Effector memory CD4-positive, alpha-beta T cell (primary cell): ENCODE results near the gene CABP1.

ENCODE experiments used
- DNase-seq, 3 donors: peaks; one replicate each; pipeline ENCODE4 v3.0.0-alpha.2; 2020
- H3K27ac ChIP-seq: 2 replicates; pipeline ENCODE4 v1.7.0; 2013; ENCODE audit warnings: mild to moderate bottlenecking, low read length, moderate library complexity; ENCODE audit not compliant: insufficient read depth, poor library complexity, severe bottlenecking
- H3K27me3 ChIP-seq: replicated peaks from 2 replicates; pipeline ENCODE4 v1.7.0; 2013; ENCODE audit warnings: mild to moderate bottlenecking, low read length; ENCODE audit not compliant: insufficient read depth, control insufficient read depth, poor library complexity, severe bottlenecking
- H3K36me3 ChIP-seq: 2 replicates; pipeline ENCODE4 v1.7.0; 2013; ENCODE audit warnings: mild to moderate bottlenecking, low read length, moderate library complexity; ENCODE audit not compliant: control insufficient read depth, insufficient read depth
- H3K4me1 ChIP-seq: 2 replicates; pipeline ENCODE4 v1.7.0; 2013; ENCODE audit warnings: low read length, mild to moderate bottlenecking; ENCODE audit not compliant: control insufficient read depth, insufficient read depth, poor library complexity, severe bottlenecking
- H3K4me3 ChIP-seq: 2 replicates; pipeline ENCODE4 v1.7.0; 2013; ENCODE audit warnings: low read length, low read depth, mild to moderate bottlenecking; ENCODE audit not compliant: insufficient read depth, poor library complexity, severe bottlenecking
- H3K9me3 ChIP-seq: 2 replicates; pipeline ENCODE4 v1.7.0; 2013; ENCODE audit warnings: mild to moderate bottlenecking, low read length, moderate library complexity; ENCODE audit not compliant: control insufficient read depth

CABP1 gene

GRCh38 chr12:120652656-120653435 lies 12.4 kb downstream of the CABP1 start:
- H3K27me3 ChIP-seq = peaks cover 12% of the 10 kb centered on the region
- H3K36me3 ChIP-seq = no peaks in the 10 kb centered on the region

GRCh38 chr12:120653611-120654010 lies 13.2 kb downstream of the CABP1 start:
- Histone ChIP-seq H3K27ac (no peak overlapping the region), H3K4me1 (peaks cover 11% of the 10 kb centered on the region), H3K4me3 (no peak overlapping the region), H3K36me3 (no peaks in the 10 kb centered on the region), H3K9me3 (no peaks in the 10 kb centered on the region), H3K27me3 (peaks cover 12% of the 10 kb centered on the region)
- DNase-seq = no peak

More at GRCh38 chr12:120652656-120653435, 12.4 kb downstream of the CABP1 start:
- no peak for DNase-seq
- no peaks in the 10 kb centered on the region for H3K9me3 ChIP-seq
- no peak overlapping the region for H3K27ac ChIP-seq
- no peak overlapping the region for H3K4me3 ChIP-seq
- H3K4me1 ChIP-seq = peaks cover 11% of the 10 kb centered on the region

- Histone ChIP-seq H3K27ac (no peak overlapping the region), H3K27me3 (peaks cover 3% of the 10 kb centered on the region), H3K9me3 (no peaks in the 10 kb centered on the region), H3K4me1 (peaks cover 2% of the 10 kb centered on the region), H3K36me3 (no peaks in the 10 kb centered on the region), H3K4me3 (no peak overlapping the region)
- DNase-seq = no peak
Measured at GRCh38 chr12:120654656-120655055, 14.2 kb downstream of the CABP1 start.

- DNase-seq = no peak
- Histone ChIP-seq H3K27me3 (no peaks in the 10 kb centered on the region), H3K4me1 (no peaks in the 10 kb centered on the region)
Measured at GRCh38 chr12:120656008-120656407, 15.6 kb downstream of the CABP1 start.

GRCh38 chr12:120658286-120659150 lies 18.1 kb downstream of the CABP1 start:
- H3K4me1 ChIP-seq = no peaks in the 10 kb centered on the region
- no peaks in the 10 kb centered on the region for H3K27me3 ChIP-seq
- no peak overlapping the region for H3K27ac ChIP-seq

More at GRCh38 chr12:120656008-120656407, 15.6 kb downstream of the CABP1 start:
- Histone ChIP-seq H3K36me3 (no peaks in the 10 kb centered on the region), H3K9me3 (no peaks in the 10 kb centered on the region), H3K27ac (no peak overlapping the region), H3K4me3 (no peak overlapping the region)

GRCh38 chr12:120659151-120659525 lies 18.7 kb downstream of the CABP1 start:
- no peak for DNase-seq
- Histone ChIP-seq H3K4me3 (no peak overlapping the region), H3K4me1 (no peaks in the 10 kb centered on the region), H3K27me3 (no peaks in the 10 kb centered on the region), H3K36me3 (no peaks in the 10 kb centered on the region), H3K9me3 (no peaks in the 10 kb centered on the region), H3K27ac (no peak overlapping the region)

More at GRCh38 chr12:120658286-120659150, 18.1 kb downstream of the CABP1 start:
- H3K36me3 ChIP-seq = no peaks in the 10 kb centered on the region
- no peak overlapping the region for H3K4me3 ChIP-seq
- no peaks in the 10 kb centered on the region for H3K9me3 ChIP-seq
- DNase-seq = no peak

GRCh38 chr12:120661432-120661831 lies 21.0 kb downstream of the CABP1 start:
- Histone ChIP-seq H3K4me1 (no peaks in the 10 kb centered on the region), H3K9me3 (no peaks in the 10 kb centered on the region), H3K27ac (no peak overlapping the region), H3K27me3 (no peaks in the 10 kb centered on the region), H3K36me3 (no peaks in the 10 kb centered on the region), H3K4me3 (no peak overlapping the region)
- no peak for DNase-seq

GRCh38 chr12:120662879-120663278 lies 22.5 kb downstream of the CABP1 start:
- Histone ChIP-seq H3K36me3 (no peaks in the 10 kb centered on the region), H3K27ac (no peak overlapping the region), H3K9me3 (no peaks in the 10 kb centered on the region), H3K27me3 (no peaks in the 10 kb centered on the region), H3K4me1 (no peaks in the 10 kb centered on the region), H3K4me3 (no peak overlapping the region)
- no peak for DNase-seq

GRCh38 chr12:120663741-120664140 lies 23.3 kb downstream of the CABP1 start:
- DNase-seq = no peak
- no peaks in the 10 kb centered on the region for H3K9me3 ChIP-seq
- H3K36me3 ChIP-seq = no peaks in the 10 kb centered on the region
- H3K27me3 ChIP-seq = no peaks in the 10 kb centered on the region
- no peak overlapping the region for H3K27ac ChIP-seq
- H3K4me1 ChIP-seq = no peaks in the 10 kb centered on the region
- H3K4me3 ChIP-seq = no peak overlapping the region
